Central memory CD8-positive, alpha-beta T cell (primary cell): ENCODE data around the gene RBM27.
"Not testable (repeated sequence)": the region's sequence is repeated elsewhere in the genome, so short reads cannot be mapped to it uniquely, and the experiment has no call there.

ENCODE experiments used
- ATAC-seq: fragments of 150-1000 bp; cut with Tn5 transposase; replicated peaks from 2 replicates; pipeline ENCODE4 v1.10.0; 2022; ENCODE audit warnings: mild to moderate bottlenecking, moderate FRiP score, moderate number of reproducible peaks; ENCODE audit not compliant: poor library complexity, severe bottlenecking; ENCODE audit errors: extremely low read depth
- DNase-seq, 2 donors: peaks; one replicate each; pipeline ENCODE4 v3.0.0; 2021; ENCODE audit warnings: low spot score in 2 of 2
- H3K27ac Mint-ChIP-seq: one replicate; pipeline ENCODE4 v1.8.0; 2022; ENCODE audit warnings: low read depth, mild to moderate bottlenecking, moderate library complexity, mixed read lengths
- H3K27me3 Mint-ChIP-seq: one replicate; pipeline ENCODE4 v1.8.0; 2022; ENCODE audit warnings: mixed read lengths
- H3K36me3 Mint-ChIP-seq: one replicate; pipeline ENCODE4 v1.8.0; 2022; ENCODE audit warnings: mild to moderate bottlenecking, moderate library complexity, mixed read lengths; ENCODE audit not compliant: insufficient read depth
- H3K4me1 Mint-ChIP-seq: one replicate; pipeline ENCODE4 v1.8.0; 2022; ENCODE audit warnings: mixed read lengths
- H3K4me3 Mint-ChIP-seq: one replicate; pipeline ENCODE4 v1.8.0; 2022; ENCODE audit warnings: mild to moderate bottlenecking, moderate library complexity, mixed read lengths
- H3K9me3 Mint-ChIP-seq: one replicate; pipeline ENCODE4 v1.8.0; 2022; ENCODE audit warnings: mixed read lengths

The RBM27 gene

DNA sequence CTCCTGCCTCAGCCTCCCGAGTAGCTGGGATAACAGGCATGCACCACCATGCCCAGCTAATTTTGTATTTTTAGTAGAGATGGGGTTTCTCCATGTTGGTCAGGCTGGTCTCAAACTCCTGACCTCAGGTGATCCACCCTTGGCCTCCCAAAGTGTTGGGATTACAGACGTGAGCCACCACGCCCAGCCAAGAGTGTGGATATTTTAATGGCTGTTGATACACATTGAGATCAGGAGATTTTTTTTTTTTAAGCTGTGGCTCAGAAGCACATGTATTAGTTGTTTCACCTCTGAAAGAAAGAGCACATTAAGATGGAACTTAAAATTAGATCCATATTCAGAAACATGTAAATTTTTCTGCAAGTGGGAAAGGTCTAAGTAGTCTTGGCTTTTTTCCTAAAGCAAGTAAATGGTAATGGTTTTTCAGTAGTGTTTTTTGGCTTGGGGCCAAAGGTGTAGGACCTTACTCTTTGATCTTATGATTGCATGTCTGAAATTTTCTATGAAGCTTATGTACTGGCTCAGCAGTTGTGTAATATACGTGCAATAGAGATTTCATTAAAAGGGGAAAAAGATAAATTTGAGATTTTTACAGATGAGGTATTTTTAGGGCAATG is 9.9 kb downstream of the RBM27 start:
- H3K27ac Mint-ChIP-seq, result no peak overlapping the region
- no peaks in the 10 kb centered on the region for H3K27me3 Mint-ChIP-seq
- ATAC-seq, result no peak
- no peaks in the 10 kb centered on the region for H3K9me3 Mint-ChIP-seq
- H3K4me3 Mint-ChIP-seq, result peak overlapping the region; percentile 9
- H3K4me1 Mint-ChIP-seq, result peaks cover 53% of the 10 kb centered on the region
- peaks cover 7% of the 10 kb centered on the region for H3K36me3 Mint-ChIP-seq
- DNase-seq, result no peak

GRCh38 chr5:146214881-146215280 is 11.5 kb downstream of the RBM27 start:
- DNase-seq, ATAC-seq, H3K9me3 Mint-ChIP-seq, H3K27me3 Mint-ChIP-seq, H3K4me3 Mint-ChIP-seq, H3K27ac Mint-ChIP-seq: not testable (repeated sequence)
- Mint-ChIP-seq H3K36me3 (peaks cover 11% of the 10 kb centered on the region), H3K4me1 (peaks cover 45% of the 10 kb centered on the region)

DNA sequence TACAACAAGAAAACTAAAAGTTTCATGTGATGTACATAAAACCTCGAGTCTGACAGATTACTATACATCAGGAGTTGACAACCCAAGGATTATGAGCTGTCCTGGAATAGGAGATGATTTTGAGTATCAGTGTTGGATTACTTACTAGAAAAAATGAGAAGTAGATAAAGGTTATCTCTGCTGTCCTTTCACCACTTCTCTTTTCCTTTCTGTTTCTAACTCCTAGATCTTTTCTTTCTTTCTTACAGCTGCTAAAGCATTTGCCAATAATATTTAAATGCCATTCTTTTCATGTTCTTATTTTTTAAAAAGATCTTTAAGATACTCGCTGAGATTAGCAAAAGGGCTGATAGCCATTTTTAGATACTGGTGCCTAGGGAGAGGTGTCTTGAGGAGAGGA is 14.8 kb downstream of the RBM27 start:
- Mint-ChIP-seq H3K36me3 (peaks cover 17% of the 10 kb centered on the region), H3K9me3 (no peaks in the 10 kb centered on the region), H3K27ac (peak overlapping the region; percentile 13), H3K27me3 (no peaks in the 10 kb centered on the region), H3K4me1 (peaks cover 36% of the 10 kb centered on the region), H3K4me3 (no peak overlapping the region)
- no peak for DNase-seq
- ATAC-seq, result no peak

GRCh38 chr5:146219243-146219642 is 15.8 kb downstream of the RBM27 start:
- Mint-ChIP-seq H3K4me3 (no peak overlapping the region), H3K27me3 (no peaks in the 10 kb centered on the region), H3K36me3 (peaks cover 19% of the 10 kb centered on the region), H3K9me3 (no peaks in the 10 kb centered on the region), H3K27ac (no peak overlapping the region), H3K4me1 (peaks cover 29% of the 10 kb centered on the region)
- ATAC-seq (no peak), DNase-seq (no peak)

GRCh38 chr5:146221234-146221633 is 17.8 kb downstream of the RBM27 start:
- Mint-ChIP-seq H3K4me1 (peaks cover 15% of the 10 kb centered on the region), H3K27me3 (no peaks in the 10 kb centered on the region), H3K36me3 (peaks cover 32% of the 10 kb centered on the region), H3K27ac (no peak overlapping the region), H3K9me3 (no peaks in the 10 kb centered on the region), H3K4me3 (no peak overlapping the region)
- DNase-seq (no peak), ATAC-seq (no peak)

DNA sequence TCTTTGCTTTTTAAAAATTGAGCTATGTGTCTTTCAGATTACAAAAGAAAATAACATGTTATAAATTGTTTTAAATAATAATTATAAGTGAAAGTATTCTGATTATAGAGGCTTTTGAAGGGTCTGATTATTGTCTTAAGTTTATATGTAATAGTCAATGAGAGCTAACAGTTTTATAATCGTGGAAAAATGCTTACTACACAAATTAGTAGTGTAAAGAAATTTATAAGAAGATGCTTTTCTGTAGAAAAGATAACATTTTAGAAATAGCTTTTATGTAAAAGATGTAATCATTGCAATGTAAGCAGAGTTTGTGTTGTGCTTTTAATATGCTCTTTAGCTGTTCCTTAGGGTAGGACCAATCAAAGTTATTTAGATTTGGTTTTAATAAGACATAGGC is 18.6 kb downstream of the RBM27 start:
- ATAC-seq (no peak), DNase-seq (no peak)
- Mint-ChIP-seq H3K9me3 (no peaks in the 10 kb centered on the region), H3K27ac (no peak overlapping the region), H3K27me3 (no peaks in the 10 kb centered on the region), H3K4me1 (peaks cover 15% of the 10 kb centered on the region), H3K4me3 (no peak overlapping the region), H3K36me3 (peaks cover 32% of the 10 kb centered on the region)

DNA sequence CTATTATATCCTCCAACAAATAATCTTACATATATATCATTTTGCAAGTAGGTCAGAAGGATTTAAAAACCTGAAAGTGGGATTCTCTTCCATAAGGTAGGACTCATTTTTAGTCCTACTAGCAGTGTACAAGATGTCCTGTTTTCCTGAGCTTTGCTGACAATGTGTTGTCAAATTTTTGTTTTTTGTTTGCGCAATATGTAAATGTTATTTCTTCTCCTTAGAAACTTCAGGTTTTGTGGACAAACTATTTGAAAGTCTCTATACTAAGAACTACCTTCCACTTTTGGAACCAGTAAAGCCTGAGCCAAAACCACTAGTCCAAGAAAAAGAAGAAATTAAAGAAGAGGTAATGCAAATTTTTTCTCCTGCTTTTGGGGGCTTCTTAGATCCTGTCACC is 19.8 kb downstream of the RBM27 start:
- no peak for DNase-seq
- Mint-ChIP-seq H3K4me1 (peaks cover 8% of the 10 kb centered on the region), H3K4me3 (no peak overlapping the region), H3K27ac (peak overlapping the region; percentile 19), H3K9me3 (no peaks in the 10 kb centered on the region), H3K27me3 (no peaks in the 10 kb centered on the region), H3K36me3 (peaks cover 38% of the 10 kb centered on the region)
- ATAC-seq, result no peak

- no peaks in the 10 kb centered on the region for H3K27me3 Mint-ChIP-seq
- ATAC-seq (no peak), DNase-seq (no peak)
- H3K36me3 Mint-ChIP-seq, result peaks cover 68% of the 10 kb centered on the region
- no peaks in the 10 kb centered on the region for H3K4me1 Mint-ChIP-seq
- H3K4me3 Mint-ChIP-seq, result no peak overlapping the region
- no peaks in the 10 kb centered on the region for H3K9me3 Mint-ChIP-seq
- H3K27ac Mint-ChIP-seq, result no peak overlapping the region
Observed at GRCh38 chr5:146229222-146229621, 25.8 kb downstream of the RBM27 start.

GRCh38 chr5:146232223-146232622 is 28.8 kb downstream of the RBM27 start:
- H3K9me3 Mint-ChIP-seq, result no peaks in the 10 kb centered on the region
- H3K27ac Mint-ChIP-seq, result no peak overlapping the region
- ATAC-seq (no peak), DNase-seq (no peak)
- peaks cover 60% of the 10 kb centered on the region for H3K36me3 Mint-ChIP-seq
- H3K4me1 Mint-ChIP-seq, result no peaks in the 10 kb centered on the region
- H3K27me3 Mint-ChIP-seq, result no peaks in the 10 kb centered on the region
- H3K4me3 Mint-ChIP-seq, result no peak overlapping the region

DNA sequence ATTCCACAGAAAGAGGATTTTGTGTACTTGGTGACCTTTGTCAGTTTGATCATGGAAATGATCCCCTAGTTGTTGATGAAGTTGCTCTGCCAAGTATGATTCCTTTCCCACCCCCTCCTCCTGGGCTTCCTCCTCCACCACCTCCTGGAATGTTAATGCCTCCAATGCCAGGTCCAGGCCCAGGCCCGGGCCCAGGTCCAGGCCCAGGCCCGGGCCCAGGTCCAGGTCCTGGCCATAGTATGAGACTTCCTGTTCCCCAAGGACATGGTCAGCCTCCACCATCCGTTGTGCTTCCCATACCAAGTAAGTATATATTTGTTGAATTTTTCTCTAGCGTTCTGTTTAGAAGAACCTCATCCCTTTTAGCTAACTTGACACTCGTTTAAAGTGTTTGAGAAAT is 30.0 kb downstream of the RBM27 start:
- Mint-ChIP-seq H3K4me3 (no peak overlapping the region), H3K9me3 (no peaks in the 10 kb centered on the region), H3K36me3 (peaks cover 67% of the 10 kb centered on the region), H3K4me1 (no peaks in the 10 kb centered on the region), H3K27me3 (no peaks in the 10 kb centered on the region), H3K27ac (no peak overlapping the region)
- no peak for ATAC-seq
- no peak for DNase-seq

DNA sequence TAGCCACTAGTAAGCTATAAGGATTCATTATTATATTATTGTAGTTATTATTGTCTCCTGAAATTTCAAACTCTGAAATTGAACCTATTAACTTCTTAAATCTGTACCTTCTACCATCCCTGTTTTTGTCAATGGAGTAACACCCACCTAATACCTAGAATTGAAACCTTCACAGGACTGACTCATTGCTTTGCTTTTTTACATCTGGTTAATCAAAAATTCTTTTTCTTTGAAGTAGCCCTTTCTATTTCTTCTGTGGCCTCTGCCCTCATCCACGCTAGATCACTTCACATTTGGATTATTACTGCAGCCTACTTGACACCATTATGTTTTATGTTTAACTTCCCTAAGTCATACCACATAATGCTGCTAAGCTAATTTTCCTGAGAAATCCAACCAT is 35.6 kb downstream of the RBM27 start:
- peaks cover 51% of the 10 kb centered on the region for H3K36me3 Mint-ChIP-seq
- H3K4me1 Mint-ChIP-seq, result peaks cover 6% of the 10 kb centered on the region
- no peaks in the 10 kb centered on the region for H3K9me3 Mint-ChIP-seq
- peak overlapping the region; percentile 44 for H3K27ac Mint-ChIP-seq
- H3K4me3 Mint-ChIP-seq, result no peak overlapping the region
- DNase-seq (no peak), ATAC-seq (no peak)
- H3K27me3 Mint-ChIP-seq, result no peaks in the 10 kb centered on the region

DNA sequence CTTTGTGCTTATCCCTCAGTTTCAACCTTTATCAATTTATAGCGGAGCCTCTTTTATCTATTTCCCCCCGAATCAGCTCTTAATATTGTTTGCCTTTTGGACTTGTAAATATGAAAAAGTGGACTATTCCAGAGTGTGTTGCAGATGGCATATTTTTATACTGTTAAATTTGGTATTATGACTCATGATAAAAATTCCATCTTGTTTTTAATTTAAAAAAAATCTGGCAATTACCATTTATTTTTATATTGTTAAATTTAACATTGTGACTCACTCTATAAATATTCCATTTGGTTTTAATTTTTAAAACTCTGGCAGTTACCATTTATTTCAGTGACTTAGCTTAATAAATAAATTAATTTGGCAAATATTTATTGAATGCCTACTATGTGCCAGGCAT is 37.5 kb downstream of the RBM27 start:
- Mint-ChIP-seq H3K4me3 (no peak overlapping the region), H3K4me1 (peaks cover 6% of the 10 kb centered on the region), H3K9me3 (no peaks in the 10 kb centered on the region), H3K27ac (no peak overlapping the region), H3K27me3 (no peaks in the 10 kb centered on the region), H3K36me3 (peaks cover 53% of the 10 kb centered on the region)
- DNase-seq, result no peak
- no peak for ATAC-seq

GRCh38 chr5:146243247-146243646 is 39.8 kb downstream of the RBM27 start:
- Mint-ChIP-seq H3K36me3 (peaks cover 36% of the 10 kb centered on the region), H3K9me3 (no peaks in the 10 kb centered on the region), H3K4me3 (no peak overlapping the region), H3K4me1 (peaks cover 22% of the 10 kb centered on the region), H3K27ac (no peak overlapping the region), H3K27me3 (no peaks in the 10 kb centered on the region)
- no peak for DNase-seq
- no peak for ATAC-seq

DNA sequence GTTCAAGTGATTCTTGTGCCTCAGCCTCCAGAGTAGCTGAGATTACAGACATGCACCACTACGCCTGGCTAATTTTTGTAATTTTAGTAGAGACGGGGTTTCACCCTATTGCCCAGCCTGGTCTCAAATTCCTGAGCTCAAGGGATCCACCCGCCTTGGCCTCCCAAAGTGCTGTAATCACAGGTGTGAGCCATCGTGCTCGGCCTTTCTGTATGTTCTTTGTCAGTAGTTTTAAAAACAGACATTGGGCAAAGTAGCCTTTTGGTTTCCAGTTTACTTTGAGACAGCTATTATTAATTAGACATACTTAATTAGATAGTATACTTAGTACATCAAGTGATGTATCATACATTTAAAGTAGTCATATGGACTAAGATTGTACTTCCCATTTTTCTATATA is 45.2 kb downstream of the RBM27 start:
- no peak for DNase-seq
- H3K4me1 Mint-ChIP-seq, result peaks cover 29% of the 10 kb centered on the region
- no peak overlapping the region for H3K27ac Mint-ChIP-seq
- peaks cover 25% of the 10 kb centered on the region for H3K36me3 Mint-ChIP-seq
- no peaks in the 10 kb centered on the region for H3K27me3 Mint-ChIP-seq
- H3K9me3 Mint-ChIP-seq, result no peaks in the 10 kb centered on the region
- no peak overlapping the region for H3K4me3 Mint-ChIP-seq
- ATAC-seq, result no peak
